22Rv1 (cell line): Measurements from ENCODE around the gene SEMA4A.

Source experiments
- H3K27ac ChIP-seq: fragments of 450-650 bp; 2 replicates; pipeline ENCODE4 v1.5.1; 2017
- CTCF ChIP-seq: fragments of 450-650 bp; IDR thresholded peaks from 2 replicates; pipeline ENCODE4 v1.5.1; 2017; ENCODE audit warnings: mild to moderate bottlenecking
- ZFX ChIP-seq: fragments of 450-650 bp; IDR thresholded peaks from 2 replicates; pipeline ENCODE4 v1.6.1; 2017; ENCODE audit warnings: antibody characterized with exemption, borderline replicate concordance

Gene SEMA4A

DNA sequence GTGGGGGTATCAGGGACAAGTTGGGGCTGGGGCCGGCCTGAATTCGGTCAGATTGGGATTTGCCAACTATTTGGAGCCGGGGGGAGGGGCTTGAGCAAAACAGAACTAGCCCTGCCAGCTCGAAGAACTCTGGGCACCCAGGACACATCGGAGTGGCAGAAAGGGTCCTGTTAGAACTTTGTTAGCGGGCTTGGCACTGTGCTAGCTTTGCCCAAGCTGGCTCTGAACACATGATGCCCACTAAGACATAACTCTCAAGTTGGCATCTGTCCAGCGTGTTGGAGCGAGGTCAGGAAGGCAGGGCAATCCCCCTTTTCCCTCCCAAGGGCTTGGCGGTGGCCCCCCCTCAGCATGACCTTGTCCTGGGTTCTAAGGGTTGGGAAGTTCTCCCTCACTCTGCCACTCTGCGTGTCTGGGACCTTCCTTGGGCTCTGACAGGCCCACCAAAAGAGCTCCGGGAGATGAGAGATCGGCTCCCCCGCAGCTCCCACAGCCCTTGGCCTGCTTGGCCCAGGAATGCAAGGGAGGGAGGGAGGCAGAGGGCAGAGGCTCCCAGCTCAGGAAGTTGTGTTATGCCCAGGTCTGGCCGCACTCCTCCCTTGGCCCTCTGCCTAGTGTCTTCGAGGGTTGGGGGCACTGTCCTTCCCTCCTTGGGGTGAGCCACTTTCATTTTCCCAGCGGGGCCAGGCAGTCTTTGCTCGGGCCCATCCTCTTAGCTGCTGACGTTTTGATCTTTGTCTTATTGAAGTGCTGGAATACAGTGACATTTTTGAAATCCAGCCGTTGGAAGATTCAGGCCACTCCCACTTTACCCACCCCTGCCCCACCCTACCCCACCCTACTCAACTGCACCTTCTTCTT, 37.6 kb upstream of the SEMA4A start:
- TF ChIP-seq ZFX = no peak
- no peak for TF ChIP-seq CTCF
- H3K27ac ChIP-seq = peak overlapping the region; percentile 89

GRCh38 chr1:156116731-156117130, 36.7 kb upstream of the SEMA4A start:
- peak overlapping the region; percentile 89 for H3K27ac ChIP-seq

- TF ChIP-seq CTCF (no peak), ZFX (no peak)
- peak overlapping the region; percentile 89 for H3K27ac ChIP-seq
Measured at GRCh38 chr1:156117414-156118176, 35.8 kb upstream of the SEMA4A start.

- no peak for TF ChIP-seq CTCF
- TF ChIP-seq ZFX = no peak
- H3K27ac ChIP-seq = peak overlapping the region; percentile 89
Measured at GRCh38 chr1:156118177-156118868, 35.1 kb upstream of the SEMA4A start.

GRCh38 chr1:156119503-156120209, 33.7 kb upstream of the SEMA4A start:
- peak overlapping the region; percentile 89 for H3K27ac ChIP-seq
- no peak for TF ChIP-seq ZFX
- no peak for TF ChIP-seq CTCF

- TF ChIP-seq ZFX (no peak), CTCF (no peak)
- H3K27ac ChIP-seq = peak overlapping the region; percentile 89
Measured at GRCh38 chr1:156120318-156120717, 33.1 kb upstream of the SEMA4A start.

DNA sequence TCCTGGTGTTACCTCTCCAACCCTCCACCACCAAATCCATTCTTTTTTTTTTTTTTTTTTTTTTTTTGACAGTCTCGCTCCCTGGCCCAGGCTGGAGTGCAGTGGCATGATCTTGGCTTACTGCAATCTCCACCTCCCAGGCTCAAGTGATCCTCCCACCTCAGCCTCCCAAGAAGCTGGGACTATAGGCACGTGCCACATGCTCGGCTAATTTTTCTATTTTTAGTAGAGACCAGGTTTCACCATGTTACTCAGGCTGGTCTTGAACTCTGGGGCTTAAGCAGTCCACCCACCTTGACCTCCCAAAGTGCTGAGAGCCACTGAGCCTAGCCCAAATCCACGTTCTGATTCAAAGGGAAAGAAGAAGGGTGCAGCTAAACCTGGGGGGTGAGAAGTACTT, 32.4 kb upstream of the SEMA4A start:
- H3K27ac ChIP-seq = peak overlapping the region; percentile 89; the same call in 1 of the 2 replicates
